ENCODE measurements around the gene AGBL4. TPM values are rescaled to one million over a fixed set of nuclear protein-coding genes. Genes with fewer than 3 reads are reported as not detected.

Gene AGBL4
- total RNA-seq, 4 donors from 2014 or later, result 0.44 to 1.5 (median 1.2) TPM; not detected in 1

DNA sequence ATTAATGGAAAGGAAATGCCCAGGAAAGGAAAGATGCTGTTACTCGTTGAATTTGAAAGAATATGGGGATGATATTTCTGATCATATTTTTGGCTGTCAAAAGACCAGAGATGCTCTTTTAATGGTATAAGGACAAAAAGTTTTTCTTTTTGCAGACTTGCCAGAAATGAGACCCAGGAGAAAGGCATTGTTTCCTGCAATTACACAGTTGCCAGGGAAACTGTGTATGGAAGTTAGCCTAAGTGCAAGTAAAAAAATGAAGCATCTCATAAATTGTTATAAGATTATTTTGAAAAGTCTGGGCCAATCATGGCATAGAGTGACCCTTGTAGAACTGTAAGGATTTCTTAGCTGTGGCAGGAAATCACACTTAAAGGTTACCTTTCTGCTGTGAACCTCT lies 1091.4 kb downstream of the AGBL4 start:
- no peaks in the 10 kb centered on the region for H3K9me3 ChIP-seq
- no peaks in the 10 kb centered on the region for H3K27me3 ChIP-seq
- 52 to 53% methylated on average over 1 of the region's 1 CpG for WGBS, 2 donors
- no peak overlapping the region for H3K4me3 ChIP-seq
- H3K27ac ChIP-seq, result no peak overlapping the region
- DNase-seq (ENCODE audit: low spot score in 2 of 2), result no peak
- no peaks in the 10 kb centered on the region for H3K4me1 ChIP-seq
- no peaks in the 10 kb centered on the region for H3K36me3 ChIP-seq
- TF ChIP-seq, protein P1, sequence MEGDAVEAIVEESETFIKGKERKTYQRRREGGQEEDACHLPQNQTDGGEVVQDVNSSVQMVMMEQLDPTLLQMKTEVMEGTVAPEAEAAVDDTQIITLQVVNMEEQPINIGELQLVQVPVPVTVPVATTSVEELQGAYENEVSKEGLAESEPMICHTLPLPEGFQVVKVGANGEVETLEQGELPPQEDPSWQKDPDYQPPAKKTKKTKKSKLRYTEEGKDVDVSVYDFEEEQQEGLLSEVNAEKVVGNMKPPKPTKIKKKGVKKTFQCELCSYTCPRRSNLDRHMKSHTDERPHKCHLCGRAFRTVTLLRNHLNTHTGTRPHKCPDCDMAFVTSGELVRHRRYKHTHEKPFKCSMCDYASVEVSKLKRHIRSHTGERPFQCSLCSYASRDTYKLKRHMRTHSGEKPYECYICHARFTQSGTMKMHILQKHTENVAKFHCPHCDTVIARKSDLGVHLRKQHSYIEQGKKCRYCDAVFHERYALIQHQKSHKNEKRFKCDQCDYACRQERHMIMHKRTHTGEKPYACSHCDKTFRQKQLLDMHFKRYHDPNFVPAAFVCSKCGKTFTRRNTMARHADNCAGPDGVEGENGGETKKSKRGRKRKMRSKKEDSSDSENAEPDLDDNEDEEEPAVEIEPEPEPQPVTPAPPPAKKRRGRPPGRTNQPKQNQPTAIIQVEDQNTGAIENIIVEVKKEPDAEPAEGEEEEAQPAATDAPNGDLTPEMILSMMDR (IDR thresholded peaks at IDR 0.05), result no peak

DNA sequence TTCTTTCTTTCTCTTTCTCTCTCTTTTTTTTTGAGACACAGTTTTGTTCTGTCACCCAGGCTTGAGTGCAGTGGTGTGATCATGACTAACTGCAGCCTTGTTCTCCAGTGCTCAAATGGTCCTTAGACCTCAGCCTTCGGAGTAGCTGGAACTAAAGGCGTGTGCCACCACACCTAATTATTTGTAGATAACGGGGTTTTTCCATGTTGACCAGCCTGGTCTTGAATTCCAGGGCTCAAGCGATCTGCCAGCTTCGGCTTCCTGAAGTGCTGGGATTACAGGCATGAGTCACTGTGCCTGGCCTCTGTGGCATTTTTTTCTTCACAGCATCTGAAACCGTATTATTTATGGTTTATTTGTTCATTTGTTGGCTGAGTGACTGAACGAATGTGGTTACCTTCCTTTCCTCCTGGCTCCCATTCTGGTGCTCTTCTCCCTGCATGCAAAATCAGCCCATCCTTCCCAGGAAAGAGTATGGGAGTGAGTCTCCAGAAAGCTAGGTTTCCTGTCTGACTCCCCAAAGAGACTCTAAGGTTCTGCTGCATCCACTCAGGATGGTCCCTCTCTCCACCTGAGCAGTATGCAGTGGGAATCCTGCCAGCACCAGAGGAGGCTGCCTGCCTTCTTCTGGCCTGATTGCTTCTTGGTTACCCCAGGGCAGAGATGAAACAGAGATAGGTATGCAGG lies 1092.1 kb downstream of the AGBL4 start:
- no peak overlapping the region for H3K4me3 ChIP-seq
- no peaks in the 10 kb centered on the region for H3K27me3 ChIP-seq
- TF ChIP-seq EP300 (IDR thresholded peaks at IDR 0.05) (no peak), POLR2A (IDR thresholded peaks at IDR 0.05) (no peak)
- TF ChIP-seq, protein P1 (IDR thresholded peaks at IDR 0.05), result no peak
- no peaks in the 10 kb centered on the region for H3K9me3 ChIP-seq
- WGBS, 2 donors, result 64 to 66% methylated on average over 7 of the region's 7 CpGs
- no peaks in the 10 kb centered on the region for H3K36me3 ChIP-seq
- H3K4me1 ChIP-seq, result no peaks in the 10 kb centered on the region
- DNase-seq (ENCODE audit: low spot score in 2 of 2), result no peak
- no peak overlapping the region for H3K27ac ChIP-seq

DNA sequence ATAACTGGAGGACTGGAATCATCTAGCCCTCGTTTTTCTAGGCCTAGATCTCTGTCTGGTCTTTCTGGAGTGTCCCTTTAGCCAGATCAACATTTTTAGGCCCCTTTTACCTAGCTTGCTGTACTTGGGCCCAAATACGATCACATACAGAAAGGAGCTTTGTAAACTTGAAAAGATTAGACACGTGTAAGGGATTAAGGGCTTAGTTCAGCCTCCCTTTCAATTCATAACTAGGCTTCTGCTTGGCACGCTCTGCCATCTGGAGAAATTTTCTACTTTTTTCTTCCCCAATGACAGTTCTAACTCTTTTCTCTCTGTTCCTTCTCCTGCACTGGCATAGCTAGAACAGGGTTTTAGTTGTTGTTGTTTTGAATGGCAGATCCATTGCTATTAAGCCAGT lies 1093.7 kb downstream of the AGBL4 start:
- no peaks in the 10 kb centered on the region for H3K36me3 ChIP-seq
- no peaks in the 10 kb centered on the region for H3K4me1 ChIP-seq
- TF ChIP-seq POLR2A (IDR thresholded peaks at IDR 0.05) (no peak), EP300 (IDR thresholded peaks at IDR 0.05) (no peak)
- TF ChIP-seq, protein P1 (IDR thresholded peaks at IDR 0.05), result no peak
- no peaks in the 10 kb centered on the region for H3K27me3 ChIP-seq
- no peaks in the 10 kb centered on the region for H3K9me3 ChIP-seq
- H3K4me3 ChIP-seq, result no peak overlapping the region
- DNase-seq (ENCODE audit: low spot score in 2 of 2), result no peak
- no peak overlapping the region for H3K27ac ChIP-seq
- 57 to 73% methylated on average over 4 of the region's 4 CpGs for WGBS, 2 donors

DNA sequence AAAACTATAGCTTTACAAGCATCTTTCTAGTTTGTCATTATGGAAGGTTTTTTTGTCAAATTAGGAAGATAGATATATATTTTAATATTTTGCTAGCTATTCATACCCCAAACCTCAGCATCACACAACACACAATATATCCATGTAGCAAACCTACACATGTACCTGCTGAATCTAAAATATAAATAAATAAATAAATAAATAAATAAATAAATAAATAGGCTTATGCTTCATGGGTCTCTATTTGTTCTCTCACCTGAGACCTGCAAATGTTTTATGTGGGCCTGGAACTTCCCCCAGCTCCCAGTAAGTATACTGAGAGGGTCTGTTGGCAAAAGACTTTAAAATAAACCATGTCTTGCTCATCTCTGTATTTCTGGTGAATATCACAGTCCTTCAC lies 1099.7 kb downstream of the AGBL4 start:
- no peaks in the 10 kb centered on the region for H3K36me3 ChIP-seq

DNA sequence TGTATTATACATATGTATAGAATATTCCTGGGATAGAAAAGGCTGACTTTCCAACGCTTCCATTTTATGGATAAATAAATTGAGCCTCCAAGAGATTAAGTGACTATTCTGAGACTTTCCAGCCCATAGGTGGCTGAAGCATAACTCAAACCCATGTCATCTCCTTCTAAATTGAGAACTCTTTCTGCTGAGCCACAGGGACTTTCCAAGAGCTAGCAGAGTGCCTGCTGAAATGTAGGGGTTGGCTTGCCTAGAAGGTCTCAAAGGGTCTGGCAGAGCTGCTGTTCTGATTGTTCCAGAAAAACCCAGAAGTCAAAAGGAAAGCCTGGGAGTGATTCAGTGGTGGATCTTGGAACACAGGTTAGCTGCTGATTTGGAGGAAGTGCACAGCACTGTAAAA lies 1100.6 kb downstream of the AGBL4 start:
- TF ChIP-seq EP300 (IDR thresholded peaks at IDR 0.05), result no peak
- TF ChIP-seq, protein P1 (IDR thresholded peaks at IDR 0.05), result no peak
- TF ChIP-seq POLR2A (IDR thresholded peaks at IDR 0.05), result no peak
- Histone ChIP-seq H3K27me3 (no peaks in the 10 kb centered on the region), H3K9me3 (no peaks in the 10 kb centered on the region), H3K27ac (no peak overlapping the region), H3K36me3 (no peaks in the 10 kb centered on the region), H3K4me1 (no peaks in the 10 kb centered on the region), H3K4me3 (no peak overlapping the region)
- no peak for DNase-seq (ENCODE audit: low spot score in 2 of 2)
- 88 to 90% methylated on average over 1 of the region's 1 CpG for WGBS, 2 donors

More for the DNA sequence above, 1099.7 kb downstream of the AGBL4 start:
- Histone ChIP-seq H3K4me3 (no peak overlapping the region), H3K4me1 (no peaks in the 10 kb centered on the region), H3K27ac (no peak overlapping the region), H3K9me3 (no peaks in the 10 kb centered on the region), H3K27me3 (no peaks in the 10 kb centered on the region)
- TF ChIP-seq POLR2A (IDR thresholded peaks at IDR 0.05) (no peak), EP300 (IDR thresholded peaks at IDR 0.05) (no peak)
- TF ChIP-seq, protein P1 (IDR thresholded peaks at IDR 0.05), result no peak
- DNase-seq (ENCODE audit: low spot score in 2 of 2), result no peak
